MM.1S (cell line): ENCODE results near the gene HIP1.

Experiments
- CTCF ChIP-seq: fragments of 300-600 bp; sonication (generic); IDR thresholded peaks from 2 replicates; pipeline ENCODE4 v1.5.1; 2016; ENCODE audit warnings: antibody characterized with exemption, low read length, mixed read lengths
- EZH2 ChIP-seq: fragments of 300-600 bp; sonication (generic); optimal IDR thresholded peaks from 2 replicates; pipeline ENCODE3; 2017; ENCODE audit warnings: low read depth, mild to moderate bottlenecking, antibody characterized with exemption, low read length, mixed read lengths
- EZH2phosphoT487 ChIP-seq: fragments of 300-600 bp; sonication (generic); IDR thresholded peaks from 2 replicates; pipeline ENCODE4 v1.6.1; 2018; ENCODE audit warnings: antibody characterized with exemption, low read length

- TF ChIP-seq CTCF (no peak), EZH2 (no peak), EZH2phosphoT487 (no peak)
Measured at GRCh38 chr7:75656740-75657139, 82.0 kb downstream of the HIP1 start.
